IPS-NIHi7 (cell line): ENCODE results near the gene CIITA.

Source experiments
- DNase-seq: peaks from one replicate; pipeline ENCODE4 v3.0.0; 2012; ENCODE audit warnings: mixed read lengths; ENCODE audit errors: extremely low spot score

CIITA gene

DNA sequence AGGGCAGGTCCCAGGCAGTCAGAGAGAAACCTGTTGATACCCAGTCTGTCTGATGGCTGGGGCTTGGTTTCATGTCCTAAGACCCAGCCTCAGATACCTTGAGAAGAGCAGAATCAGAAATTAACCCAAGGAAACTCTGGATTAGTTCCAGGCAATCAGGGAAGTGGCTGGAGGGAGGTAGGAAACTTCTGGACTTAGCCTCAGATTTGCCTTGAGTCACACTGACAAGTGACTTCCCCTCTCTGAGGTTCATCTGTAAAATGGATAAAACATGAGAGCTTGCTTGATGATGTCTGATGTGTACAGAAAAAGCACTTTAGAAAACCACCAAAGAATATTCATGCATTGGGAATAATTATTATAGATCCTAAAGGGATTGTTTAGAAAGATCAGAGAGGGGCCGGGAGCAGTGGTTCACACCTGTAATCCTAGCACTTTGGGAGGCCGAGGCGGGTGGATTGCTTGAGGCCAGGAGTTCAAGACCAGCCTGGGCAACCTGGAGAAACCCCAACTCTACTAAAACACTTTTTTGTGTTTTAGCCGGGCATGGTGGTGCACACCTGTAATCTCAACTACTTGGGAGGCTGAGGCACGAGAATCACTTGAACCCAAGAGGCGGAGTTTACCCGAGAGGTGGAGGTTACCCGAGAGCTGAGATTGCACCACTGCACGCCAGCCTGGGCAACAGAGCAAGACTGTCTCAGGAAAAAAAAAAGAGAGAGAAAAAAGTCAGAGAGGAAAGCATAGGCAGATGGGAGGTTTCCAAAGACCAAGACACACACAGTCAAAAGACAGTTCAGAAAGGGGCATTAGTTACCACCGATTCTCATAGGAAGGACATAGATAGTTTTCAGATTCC lies 3.8 kb downstream of the CIITA start:
- no peak for DNase-seq

DNA sequence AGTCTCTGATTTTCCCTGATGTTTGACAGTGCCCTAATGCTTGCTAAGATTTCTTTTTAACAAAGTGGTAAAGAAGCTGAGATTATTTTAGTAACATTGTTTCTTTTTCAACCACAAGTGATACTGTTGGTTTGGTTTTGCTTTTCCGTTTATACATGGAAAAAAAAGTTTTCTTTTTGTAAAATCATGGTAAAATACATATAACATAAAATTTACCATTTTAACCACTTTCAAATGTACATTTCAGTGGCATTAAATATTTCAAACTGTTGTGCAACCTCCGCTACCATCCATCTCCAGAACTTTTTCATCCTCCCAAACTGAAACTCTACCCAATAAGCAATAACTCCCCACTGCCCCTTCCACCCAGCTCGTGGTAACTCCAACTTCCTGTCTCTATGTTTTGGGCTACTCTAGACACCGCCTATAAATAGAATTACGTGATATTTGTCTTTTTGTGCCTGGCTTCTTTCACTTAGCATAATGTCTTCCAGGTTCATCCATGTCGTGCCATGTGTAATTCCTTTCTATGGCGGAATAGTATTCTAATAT lies 4.6 kb downstream of the CIITA start:
- no peak for DNase-seq

DNA sequence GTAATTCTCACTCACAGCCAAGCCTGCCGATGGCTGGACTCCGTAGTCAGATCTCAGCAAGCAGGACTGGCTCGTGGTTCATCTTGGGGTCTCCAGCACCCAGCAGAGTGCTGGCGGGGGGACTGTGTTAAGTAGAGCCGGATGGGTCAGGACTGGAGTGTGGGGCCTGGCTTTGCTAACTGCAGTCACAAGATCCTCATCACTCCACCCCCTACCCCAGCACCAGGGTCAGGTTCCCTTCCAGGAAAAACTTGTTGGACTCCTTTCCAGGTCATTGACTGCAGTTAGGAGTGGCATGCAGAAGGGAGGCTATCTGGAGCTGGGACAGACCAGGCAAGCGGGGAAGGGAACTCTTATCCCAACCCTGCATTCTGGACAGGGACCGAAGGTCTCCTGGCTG lies 6.0 kb downstream of the CIITA start:
- DNase-seq: no peak

DNA sequence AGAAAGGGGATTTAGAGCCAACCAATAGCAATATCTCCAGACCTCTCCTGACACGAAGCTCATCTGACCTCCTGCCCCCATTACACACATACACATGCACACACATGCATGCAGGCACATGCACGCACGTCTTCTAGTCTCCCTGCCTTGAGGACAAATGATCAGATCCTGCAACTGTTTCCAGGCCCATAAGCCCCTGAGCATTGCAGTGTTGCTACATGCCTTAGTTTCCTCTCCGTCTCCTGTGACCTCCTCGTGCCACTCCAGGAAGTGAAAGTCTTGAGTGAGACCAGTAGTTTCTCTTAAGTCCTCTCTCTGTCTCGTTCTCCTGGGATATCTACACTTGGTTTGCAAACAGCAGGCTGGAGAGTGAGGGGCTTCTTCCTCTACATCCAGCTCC lies 8.2 kb downstream of the CIITA start:
- no peak for DNase-seq

DNA sequence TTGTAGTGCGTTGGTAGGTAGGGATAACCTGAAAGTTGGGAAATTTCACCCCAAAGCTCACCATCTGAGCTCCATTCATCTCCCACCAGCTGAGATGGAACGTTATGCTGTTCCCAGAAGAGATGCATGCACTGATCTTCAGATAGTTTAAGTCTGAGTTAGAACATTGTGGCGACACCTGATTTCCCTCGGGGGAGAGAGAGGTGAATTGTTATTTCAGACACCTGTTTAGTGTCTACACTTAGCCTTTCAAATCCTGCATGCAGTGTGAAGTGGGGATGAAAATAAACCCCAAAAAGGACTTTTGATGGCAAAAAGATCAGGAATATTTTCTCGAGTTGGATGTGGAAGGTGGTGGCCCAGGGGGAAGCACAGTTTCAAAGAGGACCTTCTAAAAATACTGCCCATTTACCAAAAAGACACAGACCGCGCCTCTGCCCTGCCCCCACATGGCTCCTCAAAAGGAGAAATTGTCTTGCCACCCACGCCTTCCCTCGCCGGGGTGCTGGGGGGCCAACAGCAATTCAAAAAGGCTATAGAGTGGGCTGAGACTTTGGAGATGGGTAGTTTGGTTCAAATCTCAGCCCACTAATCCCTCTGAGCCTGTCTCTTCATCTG lies 11.4 kb downstream of the CIITA start:
- no peak for DNase-seq

DNA sequence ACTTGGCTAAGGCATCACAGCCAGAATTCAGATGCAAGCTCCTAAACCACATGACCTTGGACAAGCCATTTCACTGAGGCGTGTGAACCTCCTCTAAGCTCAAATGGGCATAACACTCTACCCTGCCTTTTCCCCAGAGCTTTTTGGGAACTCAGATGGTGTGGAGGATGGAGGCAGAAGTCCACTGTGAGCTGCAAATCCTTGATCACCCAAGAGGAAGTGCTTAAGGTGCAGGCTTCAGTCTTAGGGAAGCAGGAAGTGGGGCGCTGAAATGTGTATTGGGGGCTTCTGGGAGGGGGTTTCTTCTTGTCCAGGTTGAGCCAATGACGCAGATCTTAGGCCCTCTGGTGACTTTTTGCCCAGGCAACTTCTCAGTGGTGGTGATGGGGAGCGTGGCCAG lies 12.9 kb downstream of the CIITA start:
- no peak for DNase-seq

DNA sequence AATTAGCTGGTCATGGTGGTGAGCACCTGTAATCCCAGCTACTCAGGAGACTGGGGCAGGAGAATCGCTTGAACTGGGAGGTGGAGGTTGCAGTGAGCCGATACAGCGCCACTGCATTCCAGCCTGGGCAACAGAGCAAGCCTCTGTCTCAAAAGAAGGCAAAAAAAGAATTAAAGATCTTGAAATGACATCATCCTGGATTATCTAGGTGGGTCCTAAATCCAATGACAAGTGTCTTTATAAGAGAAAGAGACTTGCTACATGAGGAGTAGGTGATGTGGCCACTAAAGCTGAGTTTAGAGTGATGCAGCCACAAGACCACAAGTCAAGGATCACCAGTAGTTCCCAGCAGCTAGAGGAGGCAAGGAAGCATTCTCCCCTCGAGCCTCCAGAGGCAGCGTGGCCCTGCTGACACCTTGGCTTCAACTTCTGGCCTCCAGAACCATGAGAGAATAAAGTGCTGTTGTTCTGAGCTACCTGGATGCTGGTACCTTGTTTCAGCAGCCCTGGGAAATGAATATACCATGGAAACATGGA lies 15.8 kb downstream of the CIITA start:
- no peak for DNase-seq

DNA sequence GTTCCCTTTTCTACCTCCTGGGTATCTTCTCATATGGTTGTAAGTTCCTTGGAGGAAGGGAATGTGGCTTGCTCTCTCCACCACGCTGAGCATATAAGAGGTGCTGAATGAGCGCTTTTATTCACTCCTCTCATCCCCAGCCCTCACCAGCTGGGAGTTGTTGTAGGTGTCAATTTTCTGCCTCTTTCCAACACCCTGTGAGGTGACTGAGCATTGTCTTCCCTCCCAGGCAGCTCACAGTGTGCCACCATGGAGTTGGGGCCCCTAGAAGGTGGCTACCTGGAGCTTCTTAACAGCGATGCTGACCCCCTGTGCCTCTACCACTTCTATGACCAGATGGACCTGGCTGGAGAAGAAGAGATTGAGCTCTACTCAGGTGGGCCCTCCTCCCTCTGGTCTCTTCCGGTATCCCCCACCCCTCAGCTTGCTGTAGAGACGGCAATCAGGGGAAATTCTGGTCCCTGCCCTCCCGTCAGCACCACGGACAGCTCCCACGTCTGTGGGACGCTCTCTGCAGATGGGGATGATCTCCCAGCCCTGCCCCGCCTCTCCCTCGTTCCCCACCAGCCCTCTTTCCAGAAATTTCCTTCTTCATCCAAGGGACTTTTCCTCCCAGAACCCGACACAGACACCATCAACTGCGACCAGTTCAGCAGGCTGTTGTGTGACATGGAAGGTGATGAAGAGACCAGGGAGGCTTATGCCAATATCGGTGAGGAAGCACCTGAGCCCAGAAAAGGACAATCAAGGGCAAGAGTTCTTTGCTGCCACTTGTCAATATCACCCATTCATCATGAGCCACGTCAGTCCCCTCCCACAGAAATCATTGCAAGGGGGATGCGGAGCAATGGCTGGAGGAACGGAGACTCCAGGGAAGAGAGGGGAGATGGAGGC lies 18.3 kb downstream of the CIITA start:
- peak; percentile 95 for DNase-seq

DNA sequence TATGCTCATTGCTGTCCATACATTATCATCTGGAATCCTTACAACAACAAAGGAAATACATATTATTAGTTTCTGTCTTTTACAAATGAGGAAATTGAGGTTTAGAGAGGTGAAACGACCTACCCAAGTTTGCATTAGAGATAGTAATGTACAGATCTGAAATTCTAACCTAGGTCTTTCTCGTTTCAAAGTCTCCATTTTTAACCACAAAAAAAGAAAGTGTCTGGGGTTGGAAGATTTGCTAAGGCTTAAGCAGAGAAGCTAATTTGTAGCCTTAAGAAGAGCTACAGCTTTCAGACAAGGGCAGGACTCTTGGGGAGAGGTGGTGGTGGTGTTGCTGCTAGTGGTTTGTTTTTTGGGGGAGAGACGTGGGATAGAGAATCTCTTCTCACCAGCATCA lies 19.2 kb downstream of the CIITA start:
- no peak for DNase-seq

DNA sequence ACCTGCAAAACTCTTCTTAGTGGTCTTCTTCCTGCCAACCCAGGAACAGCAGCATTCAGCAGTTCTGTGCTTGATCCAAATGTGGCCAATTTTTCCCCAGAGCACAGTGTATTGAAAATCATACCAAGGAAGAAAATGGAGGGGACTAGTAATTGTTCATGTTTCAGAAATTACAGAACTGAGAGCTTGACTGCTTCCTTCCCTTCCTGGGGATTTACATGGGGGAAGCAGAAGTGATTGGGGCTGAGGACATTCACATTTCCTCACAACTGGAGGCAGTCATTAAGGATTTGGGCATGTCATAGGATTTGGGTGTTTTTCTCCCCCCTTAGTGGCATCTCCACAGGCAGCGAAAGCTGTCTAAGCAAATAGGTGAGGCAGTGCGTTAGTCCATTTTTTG lies 19.7 kb downstream of the CIITA start:
- no peak for DNase-seq

DNA sequence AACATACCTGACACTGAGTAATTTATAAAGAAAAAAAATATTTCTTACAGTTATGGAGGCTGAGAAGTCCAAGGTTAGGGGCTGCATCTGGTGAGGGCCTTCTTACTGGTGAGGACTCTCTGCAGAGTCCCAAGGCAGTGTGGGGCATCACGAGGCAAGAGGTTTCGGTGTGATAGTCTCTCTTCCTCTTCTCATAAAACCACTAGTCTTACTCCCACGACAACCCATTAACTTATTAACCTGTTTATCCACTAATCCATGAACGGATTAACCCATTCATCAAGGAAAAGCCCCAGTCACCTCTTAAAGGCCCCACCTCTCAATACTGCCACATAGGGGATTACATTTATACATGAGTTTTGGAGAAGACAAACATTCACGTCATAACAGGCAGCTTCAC lies 20.1 kb downstream of the CIITA start:
- no peak for DNase-seq

DNA sequence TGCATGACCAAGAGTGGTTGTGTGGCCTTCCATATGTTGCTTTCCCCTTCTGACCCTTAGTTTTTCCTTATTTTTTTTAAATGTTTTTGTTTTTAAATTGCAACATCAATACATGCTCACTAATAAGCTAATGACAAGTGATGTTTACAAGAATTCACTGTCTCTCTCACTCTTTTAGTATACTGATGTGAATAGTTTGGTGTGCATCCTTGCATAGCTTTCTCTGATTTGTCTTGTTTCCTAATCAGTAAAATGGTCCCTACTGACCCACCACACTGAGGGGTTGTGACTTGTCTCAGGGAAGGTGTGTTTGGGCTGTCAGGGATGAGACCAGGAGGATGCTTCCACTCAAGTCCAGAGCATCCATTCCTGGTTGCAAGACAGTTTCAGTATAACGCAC lies 26.0 kb downstream of the CIITA start:
- DNase-seq: no peak

DNA sequence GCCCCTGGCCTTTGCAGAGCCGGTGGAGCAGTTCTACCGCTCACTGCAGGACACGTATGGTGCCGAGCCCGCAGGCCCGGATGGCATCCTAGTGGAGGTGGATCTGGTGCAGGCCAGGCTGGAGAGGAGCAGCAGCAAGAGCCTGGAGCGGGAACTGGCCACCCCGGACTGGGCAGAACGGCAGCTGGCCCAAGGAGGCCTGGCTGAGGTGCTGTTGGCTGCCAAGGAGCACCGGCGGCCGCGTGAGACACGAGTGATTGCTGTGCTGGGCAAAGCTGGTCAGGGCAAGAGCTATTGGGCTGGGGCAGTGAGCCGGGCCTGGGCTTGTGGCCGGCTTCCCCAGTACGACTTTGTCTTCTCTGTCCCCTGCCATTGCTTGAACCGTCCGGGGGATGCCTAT lies 29.5 kb downstream of the CIITA start:
- no peak for DNase-seq

DNA sequence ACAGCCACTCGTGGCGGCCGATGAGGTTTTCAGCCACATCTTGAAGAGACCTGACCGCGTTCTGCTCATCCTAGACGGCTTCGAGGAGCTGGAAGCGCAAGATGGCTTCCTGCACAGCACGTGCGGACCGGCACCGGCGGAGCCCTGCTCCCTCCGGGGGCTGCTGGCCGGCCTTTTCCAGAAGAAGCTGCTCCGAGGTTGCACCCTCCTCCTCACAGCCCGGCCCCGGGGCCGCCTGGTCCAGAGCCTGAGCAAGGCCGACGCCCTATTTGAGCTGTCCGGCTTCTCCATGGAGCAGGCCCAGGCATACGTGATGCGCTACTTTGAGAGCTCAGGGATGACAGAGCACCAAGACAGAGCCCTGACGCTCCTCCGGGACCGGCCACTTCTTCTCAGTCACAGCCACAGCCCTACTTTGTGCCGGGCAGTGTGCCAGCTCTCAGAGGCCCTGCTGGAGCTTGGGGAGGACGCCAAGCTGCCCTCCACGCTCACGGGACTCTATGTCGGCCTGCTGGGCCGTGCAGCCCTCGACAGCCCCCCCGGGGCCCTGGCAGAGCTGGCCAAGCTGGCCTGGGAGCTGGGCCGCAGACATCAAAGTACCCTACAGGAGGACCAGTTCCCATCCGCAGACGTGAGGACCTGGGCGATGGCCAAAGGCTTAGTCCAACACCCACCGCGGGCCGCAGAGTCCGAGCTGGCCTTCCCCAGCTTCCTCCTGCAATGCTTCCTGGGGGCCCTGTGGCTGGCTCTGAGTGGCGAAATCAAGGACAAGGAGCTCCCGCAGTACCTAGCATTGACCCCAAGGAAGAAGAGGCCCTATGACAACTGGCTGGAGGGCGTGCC lies 30.1 kb downstream of the CIITA start:
- no peak for DNase-seq

DNA sequence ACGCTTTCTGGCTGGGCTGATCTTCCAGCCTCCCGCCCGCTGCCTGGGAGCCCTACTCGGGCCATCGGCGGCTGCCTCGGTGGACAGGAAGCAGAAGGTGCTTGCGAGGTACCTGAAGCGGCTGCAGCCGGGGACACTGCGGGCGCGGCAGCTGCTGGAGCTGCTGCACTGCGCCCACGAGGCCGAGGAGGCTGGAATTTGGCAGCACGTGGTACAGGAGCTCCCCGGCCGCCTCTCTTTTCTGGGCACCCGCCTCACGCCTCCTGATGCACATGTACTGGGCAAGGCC lies 30.7 kb downstream of the CIITA start:
- DNase-seq: no peak

DNA sequence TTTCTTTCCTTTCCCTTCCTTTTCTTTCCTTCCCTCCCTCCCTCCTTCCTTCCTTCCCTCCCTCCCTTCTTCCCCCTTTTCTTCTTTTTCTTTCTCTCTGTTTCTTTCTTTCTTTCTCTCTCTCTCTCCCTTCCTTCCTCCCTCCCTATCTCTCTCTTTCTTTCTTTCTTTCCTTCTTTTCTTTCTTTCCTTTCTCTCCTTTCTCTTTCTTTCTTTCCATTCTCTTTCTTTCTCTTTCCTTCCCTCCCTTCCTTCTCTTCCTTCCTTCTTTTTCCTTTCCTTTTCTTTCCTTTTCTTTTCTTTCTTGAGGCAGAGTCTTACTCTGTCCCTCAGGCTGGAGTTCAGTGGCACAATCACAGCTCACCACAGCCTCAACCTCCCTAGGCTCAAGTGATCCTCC lies 34.3 kb downstream of the CIITA start:
- DNase-seq: no peak

DNA sequence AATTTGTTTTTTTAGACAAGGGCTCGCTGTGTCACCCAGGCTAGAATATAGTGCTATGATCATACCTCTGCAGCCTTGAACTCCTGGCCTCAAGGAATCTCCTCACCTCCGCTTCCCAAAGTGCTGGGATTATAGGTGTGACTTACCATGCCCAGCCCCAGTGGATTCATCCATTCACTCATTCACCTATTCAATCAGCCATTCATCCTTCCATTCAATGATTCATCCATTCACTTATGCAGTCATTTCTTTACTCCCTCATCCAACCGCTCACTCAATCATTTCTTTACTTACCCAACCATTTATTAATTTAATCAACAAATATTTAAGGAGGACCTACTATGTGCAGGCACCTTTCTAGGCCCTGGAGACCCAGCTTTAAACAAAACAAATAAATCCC lies 39.5 kb downstream of the CIITA start:
- DNase-seq: no peak

DNA sequence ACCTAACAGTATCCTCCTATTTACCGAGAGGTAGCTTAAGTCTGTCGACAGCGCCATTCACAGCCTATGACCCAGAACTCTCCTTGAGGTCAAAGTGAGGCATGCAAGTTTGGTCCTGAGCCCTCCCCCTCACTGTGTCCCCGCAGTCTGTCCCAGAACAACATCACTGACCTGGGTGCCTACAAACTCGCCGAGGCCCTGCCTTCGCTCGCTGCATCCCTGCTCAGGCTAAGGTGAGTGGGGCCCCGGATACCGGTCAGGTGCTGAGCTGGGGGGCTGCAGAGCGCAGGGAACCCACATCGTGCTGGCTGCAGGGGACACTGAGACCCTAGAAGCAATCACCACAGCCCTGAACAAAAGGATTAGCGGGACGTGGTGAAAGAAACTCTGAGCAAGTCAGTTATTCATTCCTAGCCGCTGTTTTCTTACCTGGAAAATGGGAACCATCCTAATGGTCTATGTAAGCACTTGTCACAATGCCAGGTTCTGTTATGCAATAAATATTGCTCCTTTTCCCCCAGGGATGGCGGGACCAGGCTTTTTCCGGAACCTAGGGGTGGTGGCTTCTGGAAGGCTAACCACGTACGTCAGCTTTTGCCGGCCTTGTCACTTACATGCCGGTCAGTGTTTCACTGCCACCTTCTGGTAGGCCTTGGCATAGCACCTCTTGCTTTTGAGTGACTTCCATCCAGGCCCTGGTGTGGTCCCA lies 41.4 kb downstream of the CIITA start:
- peak; percentile 95 for DNase-seq

DNA sequence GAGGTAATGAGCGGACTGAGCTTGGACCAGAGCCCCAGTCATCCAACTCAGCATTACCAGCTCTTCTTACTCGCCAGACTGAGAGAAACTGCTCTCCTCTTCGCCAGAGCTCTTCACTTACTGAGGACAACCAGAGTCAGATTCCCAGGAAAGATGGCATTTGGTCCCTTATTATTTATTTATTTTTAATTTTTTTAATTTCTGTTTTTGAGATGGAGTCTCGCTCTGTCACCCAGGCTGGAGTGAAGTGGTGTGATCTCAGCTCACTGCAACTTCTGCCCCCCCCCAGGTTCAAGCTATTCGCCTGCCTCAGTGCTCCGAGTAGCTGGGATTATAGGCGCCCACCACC lies 42.0 kb downstream of the CIITA start:
- DNase-seq: no peak

DNA sequence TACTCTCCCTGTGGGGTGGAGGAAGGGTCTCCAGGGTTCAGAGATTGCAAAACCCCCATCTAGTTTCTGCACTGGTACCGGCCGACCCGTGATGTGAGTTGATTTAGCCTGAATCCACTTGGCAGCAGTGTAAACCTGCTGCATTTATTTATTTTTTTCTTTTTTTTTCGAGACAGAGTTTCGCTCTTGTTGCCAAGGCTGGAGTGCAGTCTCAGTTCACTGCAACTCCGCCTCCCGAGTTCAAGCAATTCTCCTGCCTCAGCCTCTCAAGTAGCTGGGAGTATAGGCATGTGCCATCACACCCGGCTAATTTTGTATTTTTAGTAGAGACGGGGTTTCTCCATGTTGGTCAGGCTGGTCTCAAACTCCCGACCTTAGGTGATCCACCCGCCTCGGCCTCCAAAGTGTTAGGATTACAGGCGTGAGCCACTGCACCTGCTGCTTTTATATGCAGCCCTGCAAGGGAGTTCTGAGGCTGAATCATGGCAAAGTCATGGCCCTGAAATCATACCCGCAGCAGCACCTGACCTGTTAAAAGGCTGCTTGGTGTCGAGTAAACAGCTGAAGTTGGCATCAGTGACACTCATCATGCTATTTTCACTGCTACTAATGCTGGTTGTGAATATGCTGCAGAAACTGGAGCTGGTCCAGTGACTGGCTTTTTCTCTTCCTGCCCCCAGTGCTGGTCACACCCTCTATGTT lies 43.9 kb downstream of the CIITA start:
- DNase-seq: no peak
